ENCODE results near the gene TCF4.

The TCF4 gene

DNA sequence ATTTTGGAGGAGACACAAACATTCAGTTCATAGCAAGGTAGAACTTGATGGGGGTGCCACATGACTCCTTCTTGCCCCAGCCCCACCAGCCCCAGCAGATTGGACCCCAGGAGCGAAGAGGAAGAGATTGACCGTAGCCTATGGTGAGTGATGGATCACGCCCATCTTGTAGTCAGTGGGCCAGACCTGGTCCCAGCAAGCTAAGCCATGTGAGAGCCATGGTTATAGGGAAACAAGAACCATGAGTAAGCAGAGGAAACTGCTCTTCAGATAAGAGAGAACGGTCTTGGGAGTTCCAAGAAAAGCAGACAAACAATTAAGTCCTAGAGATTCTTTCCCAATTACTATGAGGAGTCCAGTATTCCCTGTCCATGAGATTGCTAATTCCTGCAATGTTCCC lies 4.6 kb upstream of the TCF4 start:
- no peak overlapping the region for H3K4me3 Mint-ChIP-seq
- H3K27ac Mint-ChIP-seq: no peak overlapping the region
- H3K9me3 Mint-ChIP-seq: no peaks in the 10 kb centered on the region
- no peaks in the 10 kb centered on the region for H3K36me3 Mint-ChIP-seq
- H3K4me1 Mint-ChIP-seq: peaks cover 12% of the 10 kb centered on the region
- H3K27me3 Mint-ChIP-seq: peaks cover 22% of the 10 kb centered on the region

DNA sequence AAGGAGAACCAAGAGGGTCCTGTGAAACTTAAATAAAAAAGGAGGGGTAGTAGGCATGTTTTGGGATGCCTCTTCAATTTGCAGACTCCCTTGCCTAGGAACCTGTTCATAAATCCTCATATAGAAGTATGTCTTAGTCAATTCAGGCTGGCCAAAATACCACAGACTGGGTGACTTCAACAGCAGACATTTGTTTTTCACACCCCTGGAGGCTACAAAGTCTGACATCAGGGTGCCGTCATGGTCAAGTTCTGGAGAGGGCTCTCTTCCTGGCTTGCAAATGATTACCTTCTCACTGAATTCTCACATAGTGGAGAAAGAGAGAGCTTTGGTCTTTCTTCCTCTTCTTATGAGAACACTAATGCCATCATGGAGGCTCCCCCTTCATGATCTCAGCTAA lies 4.1 kb upstream of the TCF4 start:
- peaks cover 23% of the 10 kb centered on the region for H3K27me3 Mint-ChIP-seq
- H3K9me3 Mint-ChIP-seq: no peaks in the 10 kb centered on the region
- H3K27ac Mint-ChIP-seq: no peak overlapping the region
- H3K4me1 Mint-ChIP-seq: peaks cover 16% of the 10 kb centered on the region
- H3K4me3 Mint-ChIP-seq: no peak overlapping the region
- no peaks in the 10 kb centered on the region for H3K36me3 Mint-ChIP-seq

DNA sequence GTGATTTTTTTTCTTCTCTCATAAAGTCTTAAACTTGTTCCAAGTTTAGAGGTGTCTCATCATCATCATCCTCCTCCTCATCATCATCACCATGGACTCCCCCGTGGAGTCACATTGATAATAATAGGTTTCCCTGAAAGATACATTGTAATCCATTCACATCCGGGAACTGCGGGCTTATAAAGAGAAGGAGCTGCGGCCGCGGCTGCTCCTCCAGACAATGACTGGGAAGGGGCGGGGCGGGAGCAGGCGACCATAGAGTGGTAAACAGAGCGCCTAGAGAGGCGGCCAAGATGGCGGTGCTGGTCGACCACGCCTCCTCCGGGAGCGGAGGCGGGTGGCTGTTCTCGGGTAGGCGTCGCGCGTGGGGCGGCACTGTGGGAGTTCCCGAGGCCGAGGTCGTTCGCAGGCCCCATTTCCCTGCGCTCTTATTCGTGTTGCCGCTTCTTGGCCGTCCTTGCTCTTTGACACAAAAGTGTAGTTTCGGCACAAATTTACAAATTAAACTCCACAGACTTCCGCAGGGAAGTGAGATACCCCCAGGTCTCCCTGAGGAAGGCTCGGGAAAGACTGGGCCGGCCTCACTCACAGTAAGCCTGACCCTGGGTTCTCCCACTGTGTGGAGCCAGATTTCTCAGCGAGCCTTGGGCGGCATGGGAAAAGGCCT lies 1.8 kb upstream of the TCF4 start:
- Mint-ChIP-seq H3K4me3 (peak overlapping the region; percentile 82), H3K36me3 (no peaks in the 10 kb centered on the region), H3K9me3 (no peaks in the 10 kb centered on the region), H3K4me1 (peaks cover 29% of the 10 kb centered on the region), H3K27ac (no peak overlapping the region), H3K27me3 (peaks cover 42% of the 10 kb centered on the region)

DNA sequence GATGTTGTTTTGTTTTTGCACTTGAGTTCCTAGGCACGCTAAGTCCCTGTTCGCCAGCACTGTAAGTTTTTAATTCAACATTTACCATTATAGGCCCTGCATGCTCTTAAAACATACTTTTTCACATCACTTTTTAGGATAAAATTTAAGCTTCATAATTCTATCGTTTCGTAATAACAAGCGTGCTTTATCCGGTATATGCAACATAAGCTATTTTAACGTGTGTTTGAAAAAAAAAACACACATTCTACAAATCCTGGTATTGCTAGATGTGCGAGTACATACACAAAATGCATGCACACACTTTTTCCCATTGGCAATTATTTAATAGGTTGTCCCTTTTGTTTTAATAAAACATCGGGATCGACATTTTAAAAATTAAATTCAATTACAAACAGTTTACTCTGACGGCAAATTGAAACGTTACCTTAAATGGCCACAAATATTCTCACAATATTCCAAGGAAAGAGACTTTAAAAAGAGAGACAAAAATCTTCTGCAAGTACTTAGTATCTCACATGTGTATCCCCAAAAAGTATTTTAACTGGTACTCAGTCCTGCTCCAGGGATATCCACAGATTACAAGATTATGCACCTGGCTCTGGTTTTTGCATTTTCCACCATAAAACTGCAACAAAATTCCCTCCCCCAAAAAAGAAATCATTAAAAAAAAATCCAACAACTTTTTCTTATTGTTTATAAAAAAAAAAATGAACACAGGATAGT lies 1.0 kb upstream of the TCF4 start:
- Mint-ChIP-seq H3K9me3 (no peaks in the 10 kb centered on the region), H3K27ac (no peak overlapping the region), H3K4me3 (peak overlapping the region; percentile 82), H3K4me1 (peaks cover 29% of the 10 kb centered on the region), H3K27me3 (peaks cover 45% of the 10 kb centered on the region), H3K36me3 (no peaks in the 10 kb centered on the region)

DNA sequence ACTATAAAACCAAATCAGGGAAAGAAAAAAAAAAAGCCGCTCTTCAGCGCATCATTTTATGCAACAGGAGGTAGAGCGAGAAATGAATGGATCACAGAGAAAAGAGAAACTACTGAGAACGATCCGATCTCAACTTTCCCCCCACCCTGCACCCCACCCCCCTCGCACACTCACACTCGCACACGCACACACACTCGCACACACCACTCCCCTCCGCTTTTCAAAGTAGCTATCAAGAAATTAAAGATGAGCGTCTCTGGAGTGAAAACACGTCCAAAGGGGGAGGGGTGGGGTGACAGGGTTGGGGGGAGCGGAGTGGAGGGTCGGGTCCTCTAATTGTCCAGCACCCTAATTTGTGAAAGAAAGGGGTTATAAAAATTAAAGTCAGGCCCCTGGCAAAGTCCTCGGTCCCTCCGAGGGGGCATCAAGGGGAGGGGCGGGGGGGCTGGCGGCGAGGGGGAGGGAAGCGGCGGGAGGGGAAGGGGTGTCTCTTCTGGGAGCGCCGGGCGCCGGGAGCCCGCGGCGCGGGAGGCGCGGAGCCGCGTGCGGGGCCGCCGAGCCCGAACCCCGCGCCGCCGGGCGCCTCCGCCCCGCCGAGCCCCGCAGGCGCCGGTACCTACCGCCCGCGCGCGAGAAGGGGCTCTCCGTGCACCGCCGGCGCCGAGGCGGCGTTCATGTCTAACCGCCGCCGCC lies 428 bp downstream of the TCF4 start:
- no peak overlapping the region for H3K27ac Mint-ChIP-seq
- H3K36me3 Mint-ChIP-seq: no peaks in the 10 kb centered on the region
- H3K4me1 Mint-ChIP-seq: peaks cover 29% of the 10 kb centered on the region
- H3K27me3 Mint-ChIP-seq: peaks cover 45% of the 10 kb centered on the region
- H3K4me3 Mint-ChIP-seq: peak overlapping the region; percentile 83
- H3K9me3 Mint-ChIP-seq: no peaks in the 10 kb centered on the region

DNA sequence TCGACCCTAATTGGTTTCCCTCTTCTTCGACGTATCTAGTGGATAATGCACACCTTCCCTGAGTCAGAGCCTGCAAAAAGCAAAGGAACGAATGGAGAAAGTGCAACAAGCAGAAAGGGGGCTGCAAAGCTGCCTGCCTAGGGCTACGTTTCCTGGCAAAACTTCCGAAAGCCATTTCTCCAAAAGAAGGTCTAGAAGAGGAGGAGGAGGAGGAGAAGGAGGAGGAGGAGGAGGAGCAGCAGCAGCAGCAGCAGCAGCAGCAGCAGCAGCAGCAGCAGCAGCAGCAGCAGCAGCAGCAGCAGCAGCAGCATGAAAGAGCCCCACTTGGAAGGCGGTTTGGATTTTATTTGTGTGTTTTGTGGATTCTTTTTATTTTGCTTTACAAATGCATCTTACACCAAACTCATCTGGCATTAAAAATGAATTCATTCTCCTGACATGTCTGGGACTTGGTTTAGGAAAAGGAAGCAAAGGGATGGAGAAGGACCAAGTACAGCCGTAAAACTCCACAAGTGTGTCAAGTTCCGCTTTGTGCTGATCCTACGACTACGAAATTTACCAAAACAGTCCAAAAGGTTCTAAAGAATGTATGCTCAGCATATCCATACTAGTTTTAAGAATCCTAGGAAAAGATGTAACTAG lies 2.0 kb downstream of the TCF4 start:
- peak overlapping the region; percentile 67 for H3K4me3 Mint-ChIP-seq
- H3K36me3 Mint-ChIP-seq: no peaks in the 10 kb centered on the region
- H3K27ac Mint-ChIP-seq: peak overlapping the region; percentile 12
- no peaks in the 10 kb centered on the region for H3K9me3 Mint-ChIP-seq
- H3K27me3 Mint-ChIP-seq: peaks cover 43% of the 10 kb centered on the region
- H3K4me1 Mint-ChIP-seq: peaks cover 29% of the 10 kb centered on the region

- Mint-ChIP-seq H3K36me3 (no peaks in the 10 kb centered on the region), H3K4me1 (peaks cover 29% of the 10 kb centered on the region), H3K27me3 (peaks cover 38% of the 10 kb centered on the region), H3K27ac (no peak overlapping the region), H3K9me3 (no peaks in the 10 kb centered on the region), H3K4me3 (peak overlapping the region; percentile 33)
Measured at GRCh38 chr18:55585065-55585919, 2.7 kb downstream of the TCF4 start.

DNA sequence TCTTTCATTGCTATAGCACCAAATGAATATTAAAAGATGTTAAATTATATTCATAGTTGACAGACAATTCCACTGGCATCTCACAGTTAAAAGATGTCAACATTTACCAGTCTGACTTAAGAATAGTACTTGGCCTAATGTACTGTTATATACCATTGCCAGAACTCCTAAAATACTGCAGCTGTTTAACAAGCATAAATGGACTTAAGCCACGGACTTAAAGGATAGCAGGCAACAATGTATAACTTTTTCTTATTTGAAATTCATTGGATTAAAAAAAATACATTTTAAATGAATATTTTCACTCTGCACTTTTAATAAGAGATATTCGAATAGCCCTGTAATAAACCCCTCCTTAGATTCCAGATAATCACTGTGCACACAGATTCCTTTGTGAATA lies 3.8 kb downstream of the TCF4 start:
- Mint-ChIP-seq H3K36me3 (no peaks in the 10 kb centered on the region), H3K9me3 (no peaks in the 10 kb centered on the region), H3K4me1 (peaks cover 24% of the 10 kb centered on the region), H3K27me3 (peaks cover 36% of the 10 kb centered on the region), H3K4me3 (no peak overlapping the region), H3K27ac (no peak overlapping the region)

GRCh38 chr18:55582325-55582724 lies 5.7 kb downstream of the TCF4 start:
- peaks cover 27% of the 10 kb centered on the region for H3K27me3 Mint-ChIP-seq
- no peak overlapping the region for H3K27ac Mint-ChIP-seq
- peaks cover 15% of the 10 kb centered on the region for H3K4me1 Mint-ChIP-seq
- H3K9me3 Mint-ChIP-seq: no peaks in the 10 kb centered on the region
- H3K4me3 Mint-ChIP-seq: no peak overlapping the region
- no peaks in the 10 kb centered on the region for H3K36me3 Mint-ChIP-seq

- Mint-ChIP-seq H3K4me1 (no peaks in the 10 kb centered on the region), H3K4me3 (no peak overlapping the region), H3K36me3 (no peaks in the 10 kb centered on the region), H3K27ac (no peak overlapping the region), H3K27me3 (peaks cover 6% of the 10 kb centered on the region), H3K9me3 (no peaks in the 10 kb centered on the region)
Measured at GRCh38 chr18:55579501-55580270, 8.3 kb downstream of the TCF4 start.

DNA sequence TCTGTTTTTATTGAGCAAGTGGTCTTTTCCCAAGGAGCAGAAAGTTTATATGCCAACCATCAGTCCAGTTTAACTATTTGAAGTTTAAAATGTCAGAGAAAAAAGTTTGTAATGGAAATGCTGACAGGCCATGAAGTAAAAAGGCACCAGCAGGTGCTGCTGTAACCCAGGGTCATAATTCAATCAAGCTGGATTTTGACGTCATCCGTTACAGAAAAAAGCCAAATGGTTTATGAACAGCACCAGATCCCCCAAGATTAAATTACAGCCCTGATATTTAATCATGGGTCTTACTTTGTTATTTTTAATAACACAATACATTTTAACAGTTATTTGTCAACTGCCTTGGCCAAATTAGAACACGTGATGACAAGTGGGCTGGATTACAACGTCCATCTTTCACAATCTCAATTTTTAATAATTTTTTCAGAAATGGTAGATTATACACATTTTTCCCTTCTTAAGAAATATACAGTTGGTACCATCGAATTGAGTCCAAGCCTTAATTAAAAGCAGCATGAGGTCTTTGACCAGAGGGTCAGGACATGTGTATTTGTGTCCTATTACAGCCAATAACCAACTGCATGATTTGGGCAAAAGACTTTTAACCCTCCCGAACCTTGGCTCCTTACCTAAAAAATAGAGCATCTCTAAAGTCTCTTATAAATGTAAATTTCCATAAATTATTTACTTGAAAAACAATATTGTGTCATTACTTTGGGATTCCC lies 10.0 kb downstream of the TCF4 start:
- H3K27ac Mint-ChIP-seq: no peak overlapping the region
- no peak overlapping the region for H3K4me3 Mint-ChIP-seq
- no peaks in the 10 kb centered on the region for H3K9me3 Mint-ChIP-seq
- H3K27me3 Mint-ChIP-seq: peaks cover 4% of the 10 kb centered on the region
- H3K4me1 Mint-ChIP-seq: no peaks in the 10 kb centered on the region
- H3K36me3 Mint-ChIP-seq: no peaks in the 10 kb centered on the region

GRCh38 chr18:55576001-55576400 lies 12.0 kb downstream of the TCF4 start:
- Mint-ChIP-seq H3K27me3 (peaks cover 1% of the 10 kb centered on the region), H3K36me3 (no peaks in the 10 kb centered on the region), H3K4me1 (no peaks in the 10 kb centered on the region), H3K27ac (no peak overlapping the region), H3K9me3 (no peaks in the 10 kb centered on the region), H3K4me3 (no peak overlapping the region)

DNA sequence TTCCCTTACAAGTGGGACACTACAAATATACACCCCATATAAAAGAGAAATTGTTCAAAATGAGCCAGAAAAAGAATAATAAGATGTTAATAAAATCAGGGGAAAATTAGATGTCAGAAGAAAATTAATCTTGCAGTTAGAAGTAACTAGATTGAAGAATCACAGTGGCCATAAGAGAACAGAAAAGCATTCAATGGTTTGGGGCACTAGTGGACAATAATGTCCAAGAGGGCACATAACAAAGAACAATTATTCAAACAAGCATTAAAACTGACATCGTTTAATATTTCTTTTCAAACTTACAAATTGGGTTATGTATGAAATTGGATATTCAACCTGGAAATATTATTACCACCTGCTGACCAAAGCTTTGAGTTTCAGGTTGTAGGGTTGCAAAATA lies 12.9 kb downstream of the TCF4 start:
- Mint-ChIP-seq H3K4me1 (no peaks in the 10 kb centered on the region), H3K27me3 (peaks cover 1% of the 10 kb centered on the region), H3K36me3 (no peaks in the 10 kb centered on the region), H3K9me3 (no peaks in the 10 kb centered on the region), H3K4me3 (no peak overlapping the region), H3K27ac (no peak overlapping the region)

DNA sequence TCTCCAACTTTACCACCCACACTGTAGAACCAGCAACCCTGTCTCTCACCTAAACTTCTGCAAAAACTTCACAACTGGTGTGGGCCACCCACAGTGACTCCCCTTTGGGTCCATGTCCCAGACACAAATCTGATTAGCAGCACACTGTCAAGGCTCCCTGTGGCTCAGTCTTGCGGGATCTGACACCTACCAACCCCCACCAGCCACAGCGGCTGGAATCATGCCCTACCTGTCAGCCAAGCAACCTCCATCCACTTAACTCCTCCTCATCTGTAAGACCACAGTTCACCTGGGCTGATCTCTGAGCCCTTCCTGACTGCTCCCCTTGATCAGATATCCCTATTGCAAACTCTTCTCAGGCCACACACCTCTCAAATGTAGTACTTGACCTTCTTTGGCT lies 14.6 kb downstream of the TCF4 start:
- Mint-ChIP-seq H3K36me3 (no peaks in the 10 kb centered on the region), H3K27me3 (peaks cover 1% of the 10 kb centered on the region), H3K4me1 (no peaks in the 10 kb centered on the region), H3K4me3 (no peak overlapping the region), H3K27ac (no peak overlapping the region), H3K9me3 (no peaks in the 10 kb centered on the region)

Measured in activated naive CD4-positive, alpha-beta T cell treated with anti-CD3 and anti-CD28 coated beads, Interleukin-2, amount 50 U/mL, for 24 hours (primary cell).